ENCODE data around the gene PAFAH1B2. TPM values are rescaled to one million over a fixed set of nuclear protein-coding genes. Genes with fewer than 3 reads are reported as not detected.

The PAFAH1B2 gene
- total RNA-seq, 2 experiments from 2014 or later = 59.9 to 62.8 TPM

GRCh38 chr11:117223741-117224689 lies 79.9 kb downstream of the PAFAH1B2 start:
- Histone ChIP-seq H3K4me1 (ENCODE audit: insufficient read depth, low read length, poor library complexity, severe bottlenecking) (peaks cover 6% of the 10 kb centered on the region), H3K36me3 (ENCODE audit: insufficient read depth, low read length) (peaks cover 91% of the 10 kb centered on the region), H3K9me3 (ENCODE audit: low read length) (no peaks in the 10 kb centered on the region), H2AFZ (ENCODE audit: low read length) (no peak overlapping the region), H3K9me2 (ENCODE audit: insufficient read depth, low read length) (no peaks in the 10 kb centered on the region), H3K4me3 (ENCODE audit: low read depth, low read length, poor library complexity, severe bottlenecking) (no peak overlapping the region), H4K20me1 (ENCODE audit: insufficient read depth, low read length) (no peaks in the 10 kb centered on the region), H3K4me2 (ENCODE audit: low read length) (no peak overlapping the region), H3K79me2 (ENCODE audit: insufficient read depth, low read depth, low read length) (no peaks in the 10 kb centered on the region), H3K27ac (ENCODE audit: low read depth, low read length, poor library complexity, severe bottlenecking) (no peak overlapping the region)
- no peak for TF ChIP-seq EZH2phosphoT487 (IDR thresholded peaks at IDR 0.05; ENCODE audit: borderline replicate concordance, low read depth, low read length)
- TF ChIP-seq, protein P1, sequence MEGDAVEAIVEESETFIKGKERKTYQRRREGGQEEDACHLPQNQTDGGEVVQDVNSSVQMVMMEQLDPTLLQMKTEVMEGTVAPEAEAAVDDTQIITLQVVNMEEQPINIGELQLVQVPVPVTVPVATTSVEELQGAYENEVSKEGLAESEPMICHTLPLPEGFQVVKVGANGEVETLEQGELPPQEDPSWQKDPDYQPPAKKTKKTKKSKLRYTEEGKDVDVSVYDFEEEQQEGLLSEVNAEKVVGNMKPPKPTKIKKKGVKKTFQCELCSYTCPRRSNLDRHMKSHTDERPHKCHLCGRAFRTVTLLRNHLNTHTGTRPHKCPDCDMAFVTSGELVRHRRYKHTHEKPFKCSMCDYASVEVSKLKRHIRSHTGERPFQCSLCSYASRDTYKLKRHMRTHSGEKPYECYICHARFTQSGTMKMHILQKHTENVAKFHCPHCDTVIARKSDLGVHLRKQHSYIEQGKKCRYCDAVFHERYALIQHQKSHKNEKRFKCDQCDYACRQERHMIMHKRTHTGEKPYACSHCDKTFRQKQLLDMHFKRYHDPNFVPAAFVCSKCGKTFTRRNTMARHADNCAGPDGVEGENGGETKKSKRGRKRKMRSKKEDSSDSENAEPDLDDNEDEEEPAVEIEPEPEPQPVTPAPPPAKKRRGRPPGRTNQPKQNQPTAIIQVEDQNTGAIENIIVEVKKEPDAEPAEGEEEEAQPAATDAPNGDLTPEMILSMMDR (conservative IDR thresholded peaks at IDR 0.05; ENCODE audit: low read length) = no peak
- intact Hi-C loops (cut with micrococcal nuclease; ENCODE audit: unreplicated experiment) = no loop called here
- CTCF ChIA-PET (ENCODE audit: unreplicated experiment) = interaction anchor here (0.9 kb wide), 1 partner anchor 45 kb away, joined by 3 read pairs; the partner anchor contains the start of gene SIDT2
- DNase-seq (ENCODE audit: low spot score) = no peak
- TSS peak; percentile 24 for BruUV-seq (replicated peaks)
- POLR2A ChIA-PET = no interaction called here

GRCh38 chr11:117225553-117226170 lies 81.6 kb downstream of the PAFAH1B2 start:
- H3K79me2 ChIP-seq (ENCODE audit: insufficient read depth, low read depth, low read length) = peaks cover 13% of the 10 kb centered on the region; the same call in 1 of the 2 replicates
- no peaks in the 10 kb centered on the region for H4K20me1 ChIP-seq (ENCODE audit: insufficient read depth, low read length)
- TF ChIP-seq, protein P1 (conservative IDR thresholded peaks at IDR 0.05; ENCODE audit: low read length) = no peak
- TF ChIP-seq EZH2phosphoT487 (IDR thresholded peaks at IDR 0.05; ENCODE audit: borderline replicate concordance, low read depth, low read length) = no peak
- H3K27ac ChIP-seq (ENCODE audit: low read depth, low read length, poor library complexity, severe bottlenecking) = no peak overlapping the region
- BruUV-seq (replicated peaks) = no TSS peak
- H3K4me3 ChIP-seq (ENCODE audit: low read depth, low read length, poor library complexity, severe bottlenecking) = no peak overlapping the region
- H3K4me2 ChIP-seq (ENCODE audit: low read length) = no peak overlapping the region
- peaks cover 21% of the 10 kb centered on the region for H3K4me1 ChIP-seq (ENCODE audit: insufficient read depth, low read length, poor library complexity, severe bottlenecking)
- ChIA-PET POLR2A (no interaction called here), CTCF (ENCODE audit: unreplicated experiment) (no interaction called here)
- DNase-seq (ENCODE audit: low spot score) = no peak
- intact Hi-C loops (cut with micrococcal nuclease; ENCODE audit: unreplicated experiment) = loop anchor here (1.0 kb wide), 2 partner anchors 44 to 119 kb away; no protein-coding TSS in a partner anchor
- H2AFZ ChIP-seq (ENCODE audit: low read length) = no peak overlapping the region
- peaks cover 84% of the 10 kb centered on the region for H3K36me3 ChIP-seq (ENCODE audit: insufficient read depth, low read length)
- H3K9me2 ChIP-seq (ENCODE audit: insufficient read depth, low read length) = no peaks in the 10 kb centered on the region
- no peaks in the 10 kb centered on the region for H3K9me3 ChIP-seq (ENCODE audit: low read length)

Other genes with a start within 250 kb of the PAFAH1B2 start
- gene SIK3, start 45.9 kb upstream of the PAFAH1B2 start, total RNA-seq (2014; rRNA removed; shearing (Covaris generic)) = 29.3 and 37.2 TPM in 2 replicates
- 72.9 and 78.6 TPM in 2 replicates for gene SIK3, start 45.9 kb upstream of the PAFAH1B2 start, total RNA-seq (2022)
- gene SIDT2, start 34.5 kb downstream of the PAFAH1B2 start, total RNA-seq (2014; rRNA removed; shearing (Covaris generic)) = 18.3 and 18.6 TPM in 2 replicates
- 30.6 and 37.7 TPM in 2 replicates for gene SIDT2, start 34.5 kb downstream of the PAFAH1B2 start, total RNA-seq (2022)
- 7.4 and 8.4 TPM in 2 replicates for gene TAGLN, start 55.1 kb downstream of the PAFAH1B2 start, total RNA-seq (2014; rRNA removed; shearing (Covaris generic))
- 5.4 and 6.4 TPM in 2 replicates for gene TAGLN, start 55.1 kb downstream of the PAFAH1B2 start, total RNA-seq (2022)
- gene PCSK7, start 87.8 kb downstream of the PAFAH1B2 start, total RNA-seq (2014; rRNA removed; shearing (Covaris generic)) = 44.1 and 45.4 TPM in 2 replicates
- gene PCSK7, start 87.8 kb downstream of the PAFAH1B2 start, total RNA-seq (2022) = 91.2 and 104 TPM in 2 replicates
- gene RNF214, start 88.4 kb downstream of the PAFAH1B2 start, total RNA-seq (2014; rRNA removed; shearing (Covaris generic)) = 10.9 and 11.2 TPM in 2 replicates
- 30.2 and 31.4 TPM in 2 replicates for gene RNF214, start 88.4 kb downstream of the PAFAH1B2 start, total RNA-seq (2022)
- 4.4 and 4.8 TPM in 2 replicates for gene BACE1-AS, start 147.1 kb downstream of the PAFAH1B2 start, total RNA-seq (2014; rRNA removed; shearing (Covaris generic))
- gene BACE1-AS, start 147.1 kb downstream of the PAFAH1B2 start, total RNA-seq (2022) = 8.0 and 9.4 TPM in 2 replicates
- 0.03 TPM in 1 of 2 replicates, not detected in the other for gene BACE1, start 172.0 kb downstream of the PAFAH1B2 start, total RNA-seq (2014; rRNA removed; shearing (Covaris generic))
- gene BACE1, start 172.0 kb downstream of the PAFAH1B2 start, total RNA-seq (2022) = not detected in 2 replicates
- gene CEP164, start 183.6 kb downstream of the PAFAH1B2 start, total RNA-seq (2014; rRNA removed; shearing (Covaris generic)) = 25.3 and 34.6 TPM in 2 replicates
- gene CEP164, start 183.6 kb downstream of the PAFAH1B2 start, total RNA-seq (2022) = 41.2 and 48.7 TPM in 2 replicates

All from OCI-LY7 (cell line).